Measurements from ENCODE around the gene TICRR. TPM values are rescaled to one million over a fixed set of nuclear protein-coding genes. Genes with fewer than 3 reads are reported as not detected.

TICRR gene, protein sequence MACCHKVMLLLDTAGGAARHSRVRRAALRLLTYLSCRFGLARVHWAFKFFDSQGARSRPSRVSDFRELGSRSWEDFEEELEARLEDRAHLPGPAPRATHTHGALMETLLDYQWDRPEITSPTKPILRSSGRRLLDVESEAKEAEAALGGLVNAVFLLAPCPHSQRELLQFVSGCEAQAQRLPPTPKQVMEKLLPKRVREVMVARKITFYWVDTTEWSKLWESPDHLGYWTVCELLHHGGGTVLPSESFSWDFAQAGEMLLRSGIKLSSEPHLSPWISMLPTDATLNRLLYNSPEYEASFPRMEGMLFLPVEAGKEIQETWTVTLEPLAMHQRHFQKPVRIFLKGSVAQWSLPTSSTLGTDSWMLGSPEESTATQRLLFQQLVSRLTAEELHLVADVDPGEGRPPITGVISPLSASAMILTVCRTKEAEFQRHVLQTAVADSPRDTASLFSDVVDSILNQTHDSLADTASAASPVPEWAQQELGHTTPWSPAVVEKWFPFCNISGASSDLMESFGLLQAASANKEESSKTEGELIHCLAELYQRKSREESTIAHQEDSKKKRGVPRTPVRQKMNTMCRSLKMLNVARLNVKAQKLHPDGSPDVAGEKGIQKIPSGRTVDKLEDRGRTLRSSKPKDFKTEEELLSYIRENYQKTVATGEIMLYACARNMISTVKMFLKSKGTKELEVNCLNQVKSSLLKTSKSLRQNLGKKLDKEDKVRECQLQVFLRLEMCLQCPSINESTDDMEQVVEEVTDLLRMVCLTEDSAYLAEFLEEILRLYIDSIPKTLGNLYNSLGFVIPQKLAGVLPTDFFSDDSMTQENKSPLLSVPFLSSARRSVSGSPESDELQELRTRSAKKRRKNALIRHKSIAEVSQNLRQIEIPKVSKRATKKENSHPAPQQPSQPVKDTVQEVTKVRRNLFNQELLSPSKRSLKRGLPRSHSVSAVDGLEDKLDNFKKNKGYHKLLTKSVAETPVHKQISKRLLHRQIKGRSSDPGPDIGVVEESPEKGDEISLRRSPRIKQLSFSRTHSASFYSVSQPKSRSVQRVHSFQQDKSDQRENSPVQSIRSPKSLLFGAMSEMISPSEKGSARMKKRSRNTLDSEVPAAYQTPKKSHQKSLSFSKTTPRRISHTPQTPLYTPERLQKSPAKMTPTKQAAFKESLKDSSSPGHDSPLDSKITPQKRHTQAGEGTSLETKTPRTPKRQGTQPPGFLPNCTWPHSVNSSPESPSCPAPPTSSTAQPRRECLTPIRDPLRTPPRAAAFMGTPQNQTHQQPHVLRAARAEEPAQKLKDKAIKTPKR (N-terminal part only)
- total RNA-seq = 1 to 10 TPM in 1 of 2 donors, under 1 TPM in 1; under 0.01 to 7.3 TPM
- under 1 TPM; 0.13 to 0.17 TPM for polyA plus RNA-seq

DNA sequence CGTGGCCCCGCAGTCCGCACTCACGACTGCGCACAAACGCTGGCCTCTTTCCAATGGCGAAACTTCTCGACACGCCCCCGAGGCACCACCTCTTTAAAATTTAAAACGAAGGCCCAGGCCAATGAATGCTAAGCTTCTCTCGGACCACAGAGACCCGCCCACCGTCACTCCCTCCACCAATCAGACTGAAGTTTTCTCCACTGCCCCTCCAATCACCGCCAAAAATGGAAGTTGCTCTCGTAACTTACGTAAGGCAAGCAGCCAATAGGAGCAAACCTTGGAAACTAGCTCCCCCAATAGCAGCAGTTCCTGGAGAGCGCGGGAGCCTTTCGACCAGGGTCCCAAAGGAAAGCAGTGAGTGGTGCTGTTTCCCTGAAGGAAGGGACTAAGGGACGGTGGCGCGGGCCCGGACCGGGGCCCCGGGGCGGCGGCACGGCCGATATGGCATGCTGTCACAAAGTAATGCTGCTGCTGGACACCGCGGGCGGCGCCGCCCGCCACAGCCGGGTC is at the start of gene TICRR:
Gene TICRR, plus strand, starts transcription at position 324 of the 510 bp plus-strand sequence. Its CDS starts 118 bp downstream, at position 442.
- Histone ChIP-seq H3K27ac (ENCODE audit: low read depth in 1 of 2, low read length in 2 of 2) (no peak within 1 kb of the TSS), H3K36me3 (ENCODE audit: control insufficient read depth in 4 of 4, insufficient read depth in 3 of 4, low read depth in 1 of 4, low read length in 3 of 4) (no peaks in the 10 kb centered on the region), H3K4me1 (ENCODE audit: control insufficient read depth in 4 of 4, insufficient read depth in 4 of 4, low read length in 3 of 4) (peaks cover 1 to 13% (median 9%) of the 10 kb centered on the region in 4 donors), H3K9me3 (ENCODE audit: control insufficient read depth in 4 of 4, low read length in 3 of 4) (no peaks in the 10 kb centered on the region), H3K9ac (ENCODE audit: low read depth in 1 of 2, low read length in 2 of 2) (peak within 1 kb of the TSS in 1 of 2 donors; percentile 57), H3K4me3 (ENCODE audit: low read depth in 1 of 3, low read length in 3 of 3) (peak within 1 kb of the TSS; percentile 63 to 75 (median 72)), H3K27me3 (ENCODE audit: control insufficient read depth in 4 of 4, insufficient read depth in 4 of 4, low read length in 3 of 4) (no peaks in the 10 kb centered on the region)
- TF ChIP-seq GABPA (IDR thresholded peaks at IDR 0.05 in 1 of 2, conservative IDR thresholded peaks at IDR 0.05 in 1 of 2) (no peak), HNF4A (conservative IDR thresholded peaks at IDR 0.05) (peak; percentile 45 to 49), SP1 (IDR thresholded peaks at IDR 0.05) (peak; percentile 99), YY1 (IDR thresholded peaks at IDR 0.05) (peak; percentile 72), EGR1 (IDR thresholded peaks at IDR 0.05; ENCODE audit: low read depth in 2 of 2) (peak in 1 of 2 donors; percentile 29), NR2F2 (IDR thresholded peaks at IDR 0.05) (no peak), RAD21 (IDR thresholded peaks at IDR 0.05) (no peak), TAF1 (conservative IDR thresholded peaks at IDR 0.05) (no peak), FOXA1 (IDR thresholded peaks at IDR 0.05) (no peak)
- TF ChIP-seq, protein P1, sequence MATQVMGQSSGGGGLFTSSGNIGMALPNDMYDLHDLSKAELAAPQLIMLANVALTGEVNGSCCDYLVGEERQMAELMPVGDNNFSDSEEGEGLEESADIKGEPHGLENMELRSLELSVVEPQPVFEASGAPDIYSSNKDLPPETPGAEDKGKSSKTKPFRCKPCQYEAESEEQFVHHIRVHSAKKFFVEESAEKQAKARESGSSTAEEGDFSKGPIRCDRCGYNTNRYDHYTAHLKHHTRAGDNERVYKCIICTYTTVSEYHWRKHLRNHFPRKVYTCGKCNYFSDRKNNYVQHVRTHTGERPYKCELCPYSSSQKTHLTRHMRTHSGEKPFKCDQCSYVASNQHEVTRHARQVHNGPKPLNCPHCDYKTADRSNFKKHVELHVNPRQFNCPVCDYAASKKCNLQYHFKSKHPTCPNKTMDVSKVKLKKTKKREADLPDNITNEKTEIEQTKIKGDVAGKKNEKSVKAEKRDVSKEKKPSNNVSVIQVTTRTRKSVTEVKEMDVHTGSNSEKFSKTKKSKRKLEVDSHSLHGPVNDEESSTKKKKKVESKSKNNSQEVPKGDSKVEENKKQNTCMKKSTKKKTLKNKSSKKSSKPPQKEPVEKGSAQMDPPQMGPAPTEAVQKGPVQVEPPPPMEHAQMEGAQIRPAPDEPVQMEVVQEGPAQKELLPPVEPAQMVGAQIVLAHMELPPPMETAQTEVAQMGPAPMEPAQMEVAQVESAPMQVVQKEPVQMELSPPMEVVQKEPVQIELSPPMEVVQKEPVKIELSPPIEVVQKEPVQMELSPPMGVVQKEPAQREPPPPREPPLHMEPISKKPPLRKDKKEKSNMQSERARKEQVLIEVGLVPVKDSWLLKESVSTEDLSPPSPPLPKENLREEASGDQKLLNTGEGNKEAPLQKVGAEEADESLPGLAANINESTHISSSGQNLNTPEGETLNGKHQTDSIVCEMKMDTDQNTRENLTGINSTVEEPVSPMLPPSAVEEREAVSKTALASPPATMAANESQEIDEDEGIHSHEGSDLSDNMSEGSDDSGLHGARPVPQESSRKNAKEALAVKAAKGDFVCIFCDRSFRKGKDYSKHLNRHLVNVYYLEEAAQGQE (IDR thresholded peaks at IDR 0.05) = peak; percentile 55
- TF ChIP-seq, protein P2, sequence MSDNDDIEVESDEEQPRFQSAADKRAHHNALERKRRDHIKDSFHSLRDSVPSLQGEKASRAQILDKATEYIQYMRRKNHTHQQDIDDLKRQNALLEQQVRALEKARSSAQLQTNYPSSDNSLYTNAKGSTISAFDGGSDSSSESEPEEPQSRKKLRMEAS (IDR thresholded peaks at IDR 0.05) = peak; percentile 85
- TF ChIP-seq, protein P3, sequence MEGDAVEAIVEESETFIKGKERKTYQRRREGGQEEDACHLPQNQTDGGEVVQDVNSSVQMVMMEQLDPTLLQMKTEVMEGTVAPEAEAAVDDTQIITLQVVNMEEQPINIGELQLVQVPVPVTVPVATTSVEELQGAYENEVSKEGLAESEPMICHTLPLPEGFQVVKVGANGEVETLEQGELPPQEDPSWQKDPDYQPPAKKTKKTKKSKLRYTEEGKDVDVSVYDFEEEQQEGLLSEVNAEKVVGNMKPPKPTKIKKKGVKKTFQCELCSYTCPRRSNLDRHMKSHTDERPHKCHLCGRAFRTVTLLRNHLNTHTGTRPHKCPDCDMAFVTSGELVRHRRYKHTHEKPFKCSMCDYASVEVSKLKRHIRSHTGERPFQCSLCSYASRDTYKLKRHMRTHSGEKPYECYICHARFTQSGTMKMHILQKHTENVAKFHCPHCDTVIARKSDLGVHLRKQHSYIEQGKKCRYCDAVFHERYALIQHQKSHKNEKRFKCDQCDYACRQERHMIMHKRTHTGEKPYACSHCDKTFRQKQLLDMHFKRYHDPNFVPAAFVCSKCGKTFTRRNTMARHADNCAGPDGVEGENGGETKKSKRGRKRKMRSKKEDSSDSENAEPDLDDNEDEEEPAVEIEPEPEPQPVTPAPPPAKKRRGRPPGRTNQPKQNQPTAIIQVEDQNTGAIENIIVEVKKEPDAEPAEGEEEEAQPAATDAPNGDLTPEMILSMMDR (IDR thresholded peaks at IDR 0.05; ENCODE audit: low read depth, low read length, missing input control) = no peak
- WGBS = under 1% methylated on average over 37 of the region's 37 CpGs
- peak; percentile 94 for DNase-seq (ENCODE audit: low spot score)

Measured in liver (tissue), 9 donors.